DMS114 treated with DMSO at 0.1 percent for 48 hours (cell line): ENCODE measurements around the gene CCDC121.

Experiments used
- DNase-seq: peaks from one replicate; lab custom pipeline; 2025; ENCODE audit not compliant: unreplicated experiment; lab: John Stamatoyannopoulos, UW

The CCDC121 gene

GRCh38 chr2:27628767-27629709 lies at the start of gene CCDC121, which contains the start of gene GPN1:
TSS of gene CCDC121 (minus strand) at chr2:27629012. CDS start at chr2:27627799, 1,213 bp downstream.
TSS of gene GPN1 (plus strand) at chr2:27629050. CDS start at chr2:27629059, 9 bp downstream.
- peak; percentile 80 for DNase-seq

- DNase-seq: no peak
Observed at GRCh38 chr2:27672723-27673486, 44.1 kb upstream of the CCDC121 start.

DNA sequence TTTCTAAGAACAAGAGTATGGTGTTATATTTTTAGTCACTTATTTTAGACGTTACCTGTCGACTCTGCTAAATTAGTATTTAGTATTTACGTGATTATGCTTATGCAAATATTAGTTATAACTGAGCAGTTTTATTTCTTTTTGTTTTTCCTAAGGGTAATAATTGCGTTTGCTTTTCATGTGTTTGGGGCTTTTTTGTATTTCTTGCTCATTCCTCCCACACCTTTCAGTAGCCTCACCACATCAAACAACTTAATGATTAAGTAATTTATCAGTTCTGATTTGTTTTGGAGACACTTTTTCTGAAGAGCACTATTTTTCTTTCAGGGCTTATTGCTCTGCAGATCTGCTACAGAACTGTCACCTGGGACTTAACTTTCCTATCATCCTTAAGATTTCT lies 42.4 kb upstream of the CCDC121 start:
- DNase-seq: no peak

GRCh38 chr2:27667446-27667845 lies 38.6 kb upstream of the CCDC121 start:
- no peak for DNase-seq

- no peak for DNase-seq
Observed at GRCh38 chr2:27664622-27665363, 36.0 kb upstream of the CCDC121 start.

GRCh38 chr2:27664154-27664574 lies 35.4 kb upstream of the CCDC121 start:
- no peak for DNase-seq

DNA sequence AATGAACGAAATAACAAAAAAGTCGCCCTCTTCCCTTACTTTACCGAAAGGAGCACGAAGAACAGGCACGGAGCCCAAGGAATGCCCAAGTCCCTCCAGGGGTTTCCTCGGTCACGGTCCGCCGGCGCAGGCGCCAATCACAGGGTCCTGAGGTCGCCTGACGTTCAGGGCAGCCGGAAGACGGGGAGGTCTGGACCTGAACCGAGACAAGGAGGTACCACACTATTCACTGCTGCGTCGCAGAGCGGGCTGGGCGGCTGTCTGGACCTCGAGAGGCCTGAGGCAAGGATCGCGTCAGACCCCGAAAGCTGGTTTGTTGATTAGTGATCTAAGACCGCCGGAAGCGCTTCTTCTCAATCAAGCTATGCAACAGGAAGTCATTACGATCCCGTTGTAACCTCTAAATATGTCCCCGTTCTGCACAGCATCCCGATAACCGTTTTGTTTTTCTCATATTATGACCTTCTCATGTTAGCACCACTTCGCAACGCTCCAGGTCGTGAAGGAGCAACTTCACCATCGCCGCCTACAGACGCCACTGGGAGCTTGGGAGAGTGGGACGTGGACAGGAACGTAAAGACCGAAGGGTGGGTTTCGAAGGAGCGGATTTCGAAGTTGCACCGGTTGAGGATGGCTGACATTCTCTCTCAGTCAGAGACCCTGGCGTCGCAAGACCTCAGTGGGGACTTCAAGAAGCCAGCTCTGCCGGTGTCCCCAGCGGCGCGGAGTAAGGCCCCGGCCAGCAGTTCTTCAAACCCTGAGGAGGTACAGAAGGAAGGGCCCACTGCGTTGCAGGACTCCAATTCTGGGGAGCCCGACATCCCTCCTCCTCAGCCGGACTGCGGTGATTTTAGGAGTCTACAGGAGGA lies 34.7 kb upstream of the CCDC121 start, which contains the start of the genes SLC4A1AP and SUPT7L:
Gene SLC4A1AP, plus strand, starts transcription at position 605 of the 869 bp plus-strand sequence. Its CDS starts 26 bp downstream, at position 631.
Gene SUPT7L, minus strand, starts transcription at position 330 of the 869 bp plus-strand sequence. CDS start 1,422 bp downstream, outside the sequence.
- DNase-seq: peak; percentile 84

DNA sequence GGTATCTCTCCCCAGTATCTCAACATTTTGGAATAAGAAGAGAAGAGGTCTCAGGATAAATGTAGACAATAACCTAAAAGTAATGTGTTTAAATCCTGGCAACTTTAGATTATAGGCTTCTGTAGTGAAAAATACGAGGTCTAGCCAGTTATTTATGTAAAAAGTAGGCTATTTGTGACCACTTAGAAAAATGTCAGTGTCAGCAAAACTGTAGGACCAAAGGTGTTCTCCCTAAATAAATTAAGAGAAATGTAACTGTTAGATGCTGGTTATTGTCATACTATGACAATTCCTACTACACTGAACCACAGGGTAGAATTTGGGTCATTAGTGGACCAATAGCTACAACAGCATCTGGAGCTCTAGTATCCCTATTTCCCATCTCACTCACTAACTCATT lies 32.6 kb upstream of the CCDC121 start:
- no peak for DNase-seq

- no peak for DNase-seq
Observed at GRCh38 chr2:27655155-27655951, 26.5 kb upstream of the CCDC121 start.

- DNase-seq: no peak
Observed at GRCh38 chr2:27653397-27653796, 24.6 kb upstream of the CCDC121 start.

- DNase-seq: no peak
Observed at GRCh38 chr2:27652790-27653189, 24.0 kb upstream of the CCDC121 start.

DNA sequence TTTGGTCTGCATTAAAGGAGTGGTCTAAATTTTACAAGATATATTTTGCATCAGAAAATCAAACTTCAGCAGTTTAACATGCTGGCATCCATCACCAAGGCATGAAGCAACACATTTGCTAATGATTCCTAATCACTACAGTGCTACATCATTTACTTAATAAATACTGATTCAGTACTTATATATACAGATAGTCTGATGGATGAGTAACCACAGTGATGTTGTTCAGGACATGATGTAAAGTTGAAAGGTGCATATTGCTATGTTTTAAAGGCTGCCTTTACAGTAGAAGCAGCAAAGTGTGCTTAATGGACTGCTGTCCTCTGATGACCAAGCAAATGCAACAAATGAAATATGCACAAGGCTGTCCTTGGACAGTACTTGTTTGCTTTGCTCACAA lies 23.5 kb upstream of the CCDC121 start:
- DNase-seq: no peak

- DNase-seq: no peak
Observed at GRCh38 chr2:27651056-27651455, 22.2 kb upstream of the CCDC121 start.

DNA sequence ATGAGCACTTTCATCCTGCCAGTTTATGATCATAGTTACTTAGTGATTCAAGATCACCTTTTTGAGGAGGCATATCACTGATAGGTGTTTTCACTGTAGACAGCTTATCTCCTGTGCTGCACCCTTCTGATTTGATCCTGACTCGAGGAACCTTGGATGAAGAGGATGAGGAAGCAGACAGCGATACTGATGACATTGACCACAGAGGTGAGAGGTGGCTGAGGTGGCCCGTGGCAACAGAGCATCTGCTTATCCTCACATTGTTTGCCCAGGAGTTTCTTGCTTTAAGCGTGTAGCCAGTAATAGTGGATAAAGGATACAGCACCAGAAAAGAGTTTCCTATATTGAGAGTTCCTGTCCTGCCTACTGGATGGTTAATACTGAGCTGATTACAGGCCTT lies 18.9 kb upstream of the CCDC121 start:
- DNase-seq: no peak

GRCh38 chr2:27647289-27647688 lies 18.5 kb upstream of the CCDC121 start:
- DNase-seq: no peak

GRCh38 chr2:27645197-27645596 lies 16.4 kb upstream of the CCDC121 start:
- no peak for DNase-seq

DNA sequence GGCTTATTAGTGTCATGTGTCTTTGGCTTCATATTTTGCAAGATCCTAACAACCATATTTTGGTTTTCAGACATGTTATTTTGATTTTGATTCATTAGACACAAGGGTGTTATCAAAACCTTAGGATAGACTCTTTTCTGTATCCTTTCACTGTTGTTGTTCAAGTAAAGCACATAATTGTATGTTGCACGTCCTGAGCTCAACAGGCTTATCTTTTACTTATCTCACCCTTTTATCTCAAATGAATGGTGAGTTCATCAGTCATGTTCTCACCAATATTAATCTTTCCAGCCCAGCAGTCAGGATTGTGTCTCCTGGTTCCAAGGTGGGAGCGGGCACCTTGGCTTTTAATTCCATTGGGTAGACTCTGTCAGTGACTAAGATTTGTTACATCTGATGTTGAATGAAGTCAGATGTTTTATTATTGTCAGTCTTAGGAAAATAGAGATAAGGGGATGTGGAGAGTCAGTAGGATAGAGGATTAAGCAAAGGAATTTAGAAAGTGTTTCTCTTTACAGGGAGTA lies 12.0 kb upstream of the CCDC121 start:
- no peak for DNase-seq

GRCh38 chr2:27638709-27639108 lies 9.9 kb upstream of the CCDC121 start:
- DNase-seq: no peak
